GM18861 (cell line): Measurements from ENCODE around the gene PITPNM3.
A peak's percentile ranks its signal among the peaks of the same experiment; 100 is the strongest.

Experiments
- ATAC-seq: cut with Tn5 transposase; IDR thresholded peaks from one replicate; pipeline ENCODE4 v1.9.1; 2021; ENCODE audit not compliant: unreplicated experiment

PITPNM3 gene

GRCh38 chr17:6449307-6449706, 107.0 kb downstream of the PITPNM3 start:
- no peak for ATAC-seq

GRCh38 chr17:6448473-6448872, 107.9 kb downstream of the PITPNM3 start:
- ATAC-seq, result no peak

- ATAC-seq, result no peak
Observed at GRCh38 chr17:6446516-6447100, 109.7 kb downstream of the PITPNM3 start.

GRCh38 chr17:6444571-6445335, 111.6 kb downstream of the PITPNM3 start:
- no peak for ATAC-seq

GRCh38 chr17:6443692-6444570, 112.4 kb downstream of the PITPNM3 start, which contains the start of gene PIMREG:
Gene PIMREG (plus strand): TSS chr17:6444455. CDS start chr17:6445111, 656 bp downstream.
- peak; percentile 67 for ATAC-seq

- ATAC-seq, result no peak
Observed at GRCh38 chr17:6442775-6443174, 113.6 kb downstream of the PITPNM3 start.

GRCh38 chr17:6439951-6440350, 116.4 kb downstream of the PITPNM3 start:
- no peak for ATAC-seq

- ATAC-seq, result no peak
Observed at GRCh38 chr17:6437956-6438355, 118.4 kb downstream of the PITPNM3 start.

GRCh38 chr17:6437466-6437865, 118.9 kb downstream of the PITPNM3 start:
- ATAC-seq, result no peak

- no peak for ATAC-seq
Observed at GRCh38 chr17:6435968-6436367, 120.4 kb downstream of the PITPNM3 start.

GRCh38 chr17:6435051-6435450, 121.3 kb downstream of the PITPNM3 start, which contains the start of gene AIPL1:
Gene AIPL1 (minus strand): TSS chr17:6435121. CDS start chr17:6435104, 17 bp downstream.
- ATAC-seq, result no peak

GRCh38 chr17:6430769-6431168, 125.6 kb downstream of the PITPNM3 start:
- no peak for ATAC-seq

GRCh38 chr17:6429266-6429665, 127.1 kb downstream of the PITPNM3 start:
- ATAC-seq, result no peak

GRCh38 chr17:6428207-6428965, 128.0 kb downstream of the PITPNM3 start:
- no peak for ATAC-seq

GRCh38 chr17:6427279-6427781, 129.0 kb downstream of the PITPNM3 start:
- ATAC-seq, result no peak

GRCh38 chr17:6426356-6427101, 129.8 kb downstream of the PITPNM3 start:
- no peak for ATAC-seq

- no peak for ATAC-seq
Observed at GRCh38 chr17:6425407-6425806, 130.9 kb downstream of the PITPNM3 start.

GRCh38 chr17:6423931-6424330, 132.4 kb downstream of the PITPNM3 start:
- no peak for ATAC-seq

- no peak for ATAC-seq
Observed at GRCh38 chr17:6422654-6423241, 133.6 kb downstream of the PITPNM3 start.
